ENCODE measurements around the gene UGT2B10.

UGT2B10 gene

GRCh38 chr4:68797048-68797447 is 18.7 kb upstream of the UGT2B10 start:
- H2AFZ ChIP-seq (ENCODE audit: low read length), result no peak overlapping the region
- no peak overlapping the region for H3K9ac ChIP-seq (ENCODE audit: low read depth, low read length, poor library complexity, severe bottlenecking)
- no peaks in the 10 kb centered on the region for H3K4me1 ChIP-seq (ENCODE audit: insufficient read depth, low read length, poor library complexity, severe bottlenecking)
- H4K20me1 ChIP-seq (ENCODE audit: insufficient read depth, low read length, poor library complexity, severe bottlenecking), result no peaks in the 10 kb centered on the region
- H3K9me3 ChIP-seq (ENCODE audit: insufficient read depth, low read depth, low read length), result no peaks in the 10 kb centered on the region
- no peaks in the 10 kb centered on the region for H3K27me3 ChIP-seq (ENCODE audit: insufficient read depth, low read length, poor library complexity, severe bottlenecking)
- no peaks in the 10 kb centered on the region for H3K9me2 ChIP-seq (replicated peaks; ENCODE audit: low read depth, low read length)
- no peaks in the 10 kb centered on the region for H3F3A ChIP-seq (ENCODE audit: low read depth)
- no peaks in the 10 kb centered on the region for H3K79me2 ChIP-seq (ENCODE audit: insufficient read depth, low read length)
- no peak overlapping the region for H3K4me2 ChIP-seq (ENCODE audit: low read depth, low read length, poor library complexity, severe bottlenecking)
- TF ChIP-seq EZH2phosphoT487 (IDR thresholded peaks at IDR 0.05; ENCODE audit: borderline replicate concordance), result no peak
- TF ChIP-seq CTCF (conservative IDR thresholded peaks at IDR 0.05; ENCODE audit: low read length), result no peak
- no peaks in the 10 kb centered on the region for H3K36me3 ChIP-seq (ENCODE audit: insufficient read depth, low read length)
- H3K4me3 ChIP-seq (ENCODE audit: low read length, poor library complexity, severe bottlenecking), result no peak overlapping the region

GRCh38 chr4:68797618-68798017 is 18.2 kb upstream of the UGT2B10 start:
- no peaks in the 10 kb centered on the region for H3K9me2 ChIP-seq (replicated peaks; ENCODE audit: low read depth, low read length)
- no peak overlapping the region for H3K4me3 ChIP-seq (ENCODE audit: low read length, poor library complexity, severe bottlenecking)
- H3K9me3 ChIP-seq (ENCODE audit: insufficient read depth, low read depth, low read length), result no peaks in the 10 kb centered on the region
- H2AFZ ChIP-seq (ENCODE audit: low read length), result no peak overlapping the region
- no peaks in the 10 kb centered on the region for H3K4me1 ChIP-seq (ENCODE audit: insufficient read depth, low read length, poor library complexity, severe bottlenecking)
- no peak overlapping the region for H3K9ac ChIP-seq (ENCODE audit: low read depth, low read length, poor library complexity, severe bottlenecking)
- H3K79me2 ChIP-seq (ENCODE audit: insufficient read depth, low read length), result no peaks in the 10 kb centered on the region
- no peak overlapping the region for H3K4me2 ChIP-seq (ENCODE audit: low read depth, low read length, poor library complexity, severe bottlenecking)
- no peaks in the 10 kb centered on the region for H3K27me3 ChIP-seq (ENCODE audit: insufficient read depth, low read length, poor library complexity, severe bottlenecking)
- H3F3A ChIP-seq (ENCODE audit: low read depth), result no peaks in the 10 kb centered on the region
- no peaks in the 10 kb centered on the region for H3K36me3 ChIP-seq (ENCODE audit: insufficient read depth, low read length)
- H4K20me1 ChIP-seq (ENCODE audit: insufficient read depth, low read length, poor library complexity, severe bottlenecking), result no peaks in the 10 kb centered on the region
- TF ChIP-seq EZH2phosphoT487 (IDR thresholded peaks at IDR 0.05; ENCODE audit: borderline replicate concordance), result no peak
- TF ChIP-seq CTCF (conservative IDR thresholded peaks at IDR 0.05; ENCODE audit: low read length), result no peak

GRCh38 chr4:68803013-68803412 is 12.8 kb upstream of the UGT2B10 start:
- no peaks in the 10 kb centered on the region for H3K9me2 ChIP-seq (replicated peaks; ENCODE audit: low read depth, low read length)
- H4K20me1 ChIP-seq (ENCODE audit: insufficient read depth, low read length, poor library complexity, severe bottlenecking), result no peaks in the 10 kb centered on the region
- H3F3A ChIP-seq (ENCODE audit: low read depth), result no peaks in the 10 kb centered on the region
- no peak overlapping the region for H3K4me2 ChIP-seq (ENCODE audit: low read depth, low read length, poor library complexity, severe bottlenecking)
- TF ChIP-seq EZH2phosphoT487 (IDR thresholded peaks at IDR 0.05; ENCODE audit: borderline replicate concordance), result no peak
- no peak for TF ChIP-seq CTCF (conservative IDR thresholded peaks at IDR 0.05; ENCODE audit: low read length)
- no peak overlapping the region for H3K4me3 ChIP-seq (ENCODE audit: low read length, poor library complexity, severe bottlenecking)
- H3K27me3 ChIP-seq (ENCODE audit: insufficient read depth, low read length, poor library complexity, severe bottlenecking), result no peaks in the 10 kb centered on the region
- H3K4me1 ChIP-seq (ENCODE audit: insufficient read depth, low read length, poor library complexity, severe bottlenecking), result no peaks in the 10 kb centered on the region
- H3K9me3 ChIP-seq (ENCODE audit: insufficient read depth, low read depth, low read length), result no peaks in the 10 kb centered on the region
- no peaks in the 10 kb centered on the region for H3K79me2 ChIP-seq (ENCODE audit: insufficient read depth, low read length)
- H3K9ac ChIP-seq (ENCODE audit: low read depth, low read length, poor library complexity, severe bottlenecking), result no peak overlapping the region
- no peaks in the 10 kb centered on the region for H3K36me3 ChIP-seq (ENCODE audit: insufficient read depth, low read length)
- H2AFZ ChIP-seq (ENCODE audit: low read length), result no peak overlapping the region

Measured in Loucy (cell line).